Measurements from ENCODE around the gene SLC4A5.
"Not testable (repeated sequence)": the region's sequence is repeated elsewhere in the genome, so short reads cannot be mapped to it uniquely, and the experiment has no call there.

The SLC4A5 gene

GRCh38 chr2:74262681-74263080 lies 80.5 kb downstream of the SLC4A5 start:
- DNase-seq, result no peak

- DNase-seq, result peak in 1 of 3 donors; percentile 10
Measured at GRCh38 chr2:74261204-74261864, 81.9 kb downstream of the SLC4A5 start.

GRCh38 chr2:74260495-74260894 lies 82.7 kb downstream of the SLC4A5 start:
- DNase-seq, result no peak

GRCh38 chr2:74259733-74260132 lies 83.5 kb downstream of the SLC4A5 start:
- no peak for DNase-seq

- no peak for DNase-seq
Measured at GRCh38 chr2:74259191-74259590, 84.0 kb downstream of the SLC4A5 start.

GRCh38 chr2:74255660-74256213 lies 87.5 kb downstream of the SLC4A5 start:
- no peak for DNase-seq

- no peak for DNase-seq
Measured at GRCh38 chr2:74253971-74254310, 89.3 kb downstream of the SLC4A5 start.

- no peak for DNase-seq
Measured at GRCh38 chr2:74253306-74253970, 89.8 kb downstream of the SLC4A5 start.

- no peak for DNase-seq
Measured at GRCh38 chr2:74252862-74253261, 90.4 kb downstream of the SLC4A5 start.

- no peak for DNase-seq
Measured at GRCh38 chr2:74252036-74252435, 91.2 kb downstream of the SLC4A5 start.

GRCh38 chr2:74250189-74250631 lies 93.0 kb downstream of the SLC4A5 start:
- DNase-seq, result peak; percentile 34 to 70 (median 51)

- no peak for DNase-seq
Measured at GRCh38 chr2:74249406-74250122, 93.7 kb downstream of the SLC4A5 start.

- no peak for DNase-seq
Measured at GRCh38 chr2:74246496-74247195, 96.6 kb downstream of the SLC4A5 start.

GRCh38 chr2:74244286-74244685 lies 98.9 kb downstream of the SLC4A5 start:
- DNase-seq, result no peak

- no peak for DNase-seq
Measured at GRCh38 chr2:74242354-74243071, 100.7 kb downstream of the SLC4A5 start.

GRCh38 chr2:74239346-74239745 lies 103.9 kb downstream of the SLC4A5 start:
- no peak for DNase-seq

- DNase-seq, result peak; percentile 33 to 53 (median 49)
Measured at GRCh38 chr2:74238879-74239278, 104.3 kb downstream of the SLC4A5 start.

- DNase-seq, result no peak
Measured at GRCh38 chr2:74235041-74235440, 108.2 kb downstream of the SLC4A5 start.

GRCh38 chr2:74233648-74234047 lies 109.6 kb downstream of the SLC4A5 start:
- no peak for DNase-seq

GRCh38 chr2:74232426-74232825 lies 110.8 kb downstream of the SLC4A5 start:
- DNase-seq, result no peak

GRCh38 chr2:74229865-74230264 lies 113.4 kb downstream of the SLC4A5 start:
- DNase-seq, result not testable (repeated sequence)

GRCh38 chr2:74228772-74229171 lies 114.4 kb downstream of the SLC4A5 start:
- DNase-seq, result no peak

All from suppressor macrophage treated with lipopolysaccharide for 1 hour (primary cell).